GM18507 (cell line): ENCODE results near the gene FZR1.

Experiments
- DNase-seq: peaks from one replicate; pipeline ENCODE4 v3.0.0; 2011; ENCODE audit warnings: low read depth; ENCODE audit not compliant: insufficient read length; ENCODE audit errors: extremely low spot score
- FAIRE-seq: peaks from 2 replicates; lab custom pipeline; 2011; peaks lifted over from hg19 to GRCh38; lab: Jason Lieb, UNC

Gene FZR1

GRCh38 chr19:3510727-3511126 lies 4.6 kb downstream of the FZR1 start:
- DNase-seq (no peak), FAIRE-seq (no peak)

GRCh38 chr19:3511506-3512251 lies 5.6 kb downstream of the FZR1 start:
- FAIRE-seq, result no peak
- DNase-seq, result no peak

- FAIRE-seq, result no peak
- DNase-seq, result no peak
These were observed 6.6 kb downstream of the FZR1 start for GRCh38 chr19:3512562-3513228.

- no peak for FAIRE-seq
These were observed 7.4 kb downstream of the FZR1 start for GRCh38 chr19:3513229-3514140.

GRCh38 chr19:3514930-3515329 lies 8.8 kb downstream of the FZR1 start:
- DNase-seq (no peak), FAIRE-seq (no peak)

More at GRCh38 chr19:3513229-3514140, 7.4 kb downstream of the FZR1 start:
- no peak for DNase-seq

GRCh38 chr19:3515891-3516422 lies 9.8 kb downstream of the FZR1 start:
- DNase-seq (no peak), FAIRE-seq (no peak)

GRCh38 chr19:3516675-3517207 lies 10.6 kb downstream of the FZR1 start:
- FAIRE-seq, result no peak
- no peak for DNase-seq

GRCh38 chr19:3517638-3518037 lies 11.5 kb downstream of the FZR1 start:
- FAIRE-seq, result no peak
- DNase-seq, result no peak

- DNase-seq (no peak), FAIRE-seq (no peak)
These were observed 12.1 kb downstream of the FZR1 start for GRCh38 chr19:3518255-3518654.

- FAIRE-seq (no peak), DNase-seq (no peak)
These were observed 12.5 kb downstream of the FZR1 start for GRCh38 chr19:3518659-3519058.

- FAIRE-seq, result no peak
- DNase-seq, result no peak
These were observed 13.0 kb downstream of the FZR1 start for GRCh38 chr19:3519126-3519525.

GRCh38 chr19:3520166-3521103 lies 14.3 kb downstream of the FZR1 start:
- DNase-seq, result no peak
- no peak for FAIRE-seq

- no peak for DNase-seq
These were observed 15.0 kb downstream of the FZR1 start for GRCh38 chr19:3521104-3521445.

GRCh38 chr19:3522421-3523360 lies 16.6 kb downstream of the FZR1 start:
- no peak for DNase-seq
- no peak for FAIRE-seq

More at GRCh38 chr19:3521104-3521445, 15.0 kb downstream of the FZR1 start:
- no peak for FAIRE-seq

- FAIRE-seq (no peak), DNase-seq (no peak)
These were observed 17.4 kb downstream of the FZR1 start for GRCh38 chr19:3523361-3524077.

GRCh38 chr19:3524078-3524842 lies 18.1 kb downstream of the FZR1 start:
- FAIRE-seq (no peak), DNase-seq (no peak)
